IPS DF 6.9 (cell line): ENCODE measurements around the gene LARGE1.

ENCODE experiments used
- DNase-seq: peaks from one replicate; pipeline ENCODE4 v3.0.0-alpha.2; 2013; ENCODE audit warnings: low read depth, low spot score
- H3K27ac ChIP-seq: one replicate; pipeline ENCODE4 v1.5.1; 2013; ENCODE audit warnings: low read length, control low read depth
- H3K27me3 ChIP-seq: 2 replicates; pipeline ENCODE4 v1.6.1; 2013; ENCODE audit warnings: mild to moderate bottlenecking, low read length; ENCODE audit not compliant: control insufficient read depth, insufficient read depth
- H3K36me3 ChIP-seq: 2 replicates; pipeline ENCODE4 v1.6.1; 2013; ENCODE audit warnings: low read length; ENCODE audit not compliant: control insufficient read depth, insufficient read depth
- H3K4me1 ChIP-seq: 2 replicates; pipeline ENCODE4 v1.6.1; 2013; ENCODE audit warnings: low read length; ENCODE audit not compliant: control insufficient read depth, insufficient read depth
- H3K4me3 ChIP-seq: 2 replicates; pipeline ENCODE4 v1.5.1; 2013; ENCODE audit warnings: mild to moderate bottlenecking, low read length
- H3K9me3 ChIP-seq: 2 replicates; pipeline ENCODE4 v1.6.1; 2013; ENCODE audit warnings: low read length, inconsistent platforms; ENCODE audit not compliant: control insufficient read depth, insufficient read depth
- WGBS: extraction: QIAGEN DNeasy Blood & Tissue Kit; methylation state at CpG from one replicate; pipeline ENCODE4 v1.1.7; 2013; ENCODE audit warnings: mixed read lengths, missing lambda C conversion rate; ENCODE audit not compliant: insufficient read length, insufficient coverage; 5-methylcytosine and 5-hydroxymethylcytosine counted together

LARGE1 gene

GRCh38 chr22:33888821-33889220 lies 31.5 kb downstream of the LARGE1 start:
- Histone ChIP-seq H3K4me1 (peaks cover 11% of the 10 kb centered on the region), H3K36me3 (no peaks in the 10 kb centered on the region), H3K27me3 (no peaks in the 10 kb centered on the region), H3K4me3 (no peak overlapping the region), H3K9me3 (no peaks in the 10 kb centered on the region), H3K27ac (no peak overlapping the region)
- no peak for DNase-seq
- WGBS: no CpG with 5 or more reads among the region's 4 CpGs

GRCh38 chr22:33887173-33887572 lies 33.1 kb downstream of the LARGE1 start:
- Histone ChIP-seq H3K27me3 (no peaks in the 10 kb centered on the region), H3K36me3 (no peaks in the 10 kb centered on the region), H3K4me3 (no peak overlapping the region), H3K9me3 (no peaks in the 10 kb centered on the region), H3K4me1 (peaks cover 11% of the 10 kb centered on the region; the same call in 1 of the 2 replicates), H3K27ac (no peak overlapping the region)
- no peak for DNase-seq
- no CpG with 5 or more reads among the region's 13 CpGs for WGBS

DNA sequence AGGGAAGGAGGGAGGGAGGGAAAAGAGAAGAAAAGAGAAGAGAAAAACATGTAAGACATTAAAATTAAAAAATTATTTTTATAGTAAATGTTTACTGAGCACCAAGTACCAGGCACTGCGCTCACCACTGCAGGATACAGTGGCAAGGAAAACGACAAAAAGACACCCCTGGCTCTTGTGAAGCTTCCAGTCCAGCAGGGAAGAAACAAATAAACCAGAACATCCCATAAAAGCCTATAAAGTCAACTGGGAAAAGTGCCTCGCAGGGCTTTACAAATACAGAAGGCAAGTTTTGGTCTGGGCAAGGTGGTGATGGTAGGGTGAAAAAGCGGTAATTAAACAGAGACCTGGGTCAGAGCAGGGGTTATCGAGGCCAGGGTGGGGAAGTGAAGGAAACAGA lies 33.6 kb downstream of the LARGE1 start:
- Histone ChIP-seq H3K4me1 (peaks cover 11% of the 10 kb centered on the region; the same call in 1 of the 2 replicates), H3K36me3 (no peaks in the 10 kb centered on the region), H3K9me3 (no peaks in the 10 kb centered on the region), H3K27me3 (no peaks in the 10 kb centered on the region), H3K4me3 (no peak overlapping the region), H3K27ac (no peak overlapping the region)
- DNase-seq: no peak
- no CpG with 5 or more reads among the region's 5 CpGs for WGBS

DNA sequence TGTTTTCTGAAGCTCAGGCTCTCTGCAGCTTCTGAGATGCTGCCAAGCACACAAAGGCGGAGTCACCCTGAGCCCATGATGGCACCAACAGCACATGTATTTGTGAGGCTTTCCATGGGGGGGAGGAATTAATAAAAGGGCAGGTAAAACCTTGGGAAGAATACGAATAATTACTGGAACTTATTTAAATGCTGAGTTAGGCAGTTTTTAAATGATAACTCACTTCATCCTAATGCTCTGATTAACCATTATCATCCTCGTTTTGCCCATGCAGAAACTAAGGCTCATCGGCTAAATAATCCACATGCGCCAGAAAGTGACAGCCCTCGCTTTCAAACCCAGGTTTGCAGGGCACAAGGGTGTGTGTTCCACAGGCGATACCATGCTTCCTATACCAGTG lies 35.4 kb downstream of the LARGE1 start:
- Histone ChIP-seq H3K36me3 (no peaks in the 10 kb centered on the region), H3K27me3 (no peaks in the 10 kb centered on the region), H3K4me1 (peaks cover 8% of the 10 kb centered on the region; the same call in 1 of the 2 replicates), H3K9me3 (no peaks in the 10 kb centered on the region), H3K27ac (no peak overlapping the region), H3K4me3 (no peak overlapping the region)
- no CpG with 5 or more reads among the region's 7 CpGs for WGBS
- DNase-seq: no peak

- H3K4me1 ChIP-seq: peaks cover 6% of the 10 kb centered on the region; the same call in 1 of the 2 replicates
- no peaks in the 10 kb centered on the region for H3K9me3 ChIP-seq
- no peak overlapping the region for H3K4me3 ChIP-seq
- H3K27ac ChIP-seq: no peak overlapping the region
- no peaks in the 10 kb centered on the region for H3K27me3 ChIP-seq
- DNase-seq: no peak
- no peaks in the 10 kb centered on the region for H3K36me3 ChIP-seq
- WGBS: no CpG with 5 or more reads among the region's 19 CpGs
Measured at GRCh38 chr22:33883961-33884808, 36.1 kb downstream of the LARGE1 start.

GRCh38 chr22:33883561-33883960 lies 36.7 kb downstream of the LARGE1 start:
- Histone ChIP-seq H3K4me1 (peaks cover 6% of the 10 kb centered on the region; the same call in 1 of the 2 replicates), H3K27me3 (no peaks in the 10 kb centered on the region), H3K4me3 (no peak overlapping the region), H3K27ac (no peak overlapping the region), H3K36me3 (no peaks in the 10 kb centered on the region), H3K9me3 (no peaks in the 10 kb centered on the region)
- DNase-seq: no peak
- WGBS: 100% methylated on average over 2 of the region's 6 CpGs

DNA sequence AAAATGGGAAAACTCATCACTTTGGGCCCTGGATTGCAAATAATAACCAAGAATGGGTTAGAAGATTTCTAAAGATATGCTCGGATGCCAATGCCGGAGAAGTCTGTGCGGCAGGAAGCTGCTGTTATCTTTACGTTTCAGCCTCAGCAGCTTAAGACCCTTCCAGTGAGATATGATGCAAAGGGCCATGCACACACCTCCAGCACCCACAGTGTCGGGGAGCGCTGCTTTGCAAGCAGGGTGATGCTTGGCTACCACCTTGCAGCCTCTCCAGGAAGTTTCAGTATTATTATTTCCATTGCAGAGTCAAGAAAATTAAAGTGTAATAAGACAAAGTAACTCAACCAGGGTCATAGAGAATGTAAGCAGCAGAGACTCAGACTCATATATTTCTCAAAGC lies 37.3 kb downstream of the LARGE1 start:
- no peak overlapping the region for H3K27ac ChIP-seq
- H3K4me1 ChIP-seq: peaks cover 6% of the 10 kb centered on the region; the same call in 1 of the 2 replicates
- H3K9me3 ChIP-seq: no peaks in the 10 kb centered on the region
- H3K27me3 ChIP-seq: no peaks in the 10 kb centered on the region
- DNase-seq: no peak
- no peaks in the 10 kb centered on the region for H3K36me3 ChIP-seq
- no CpG with 5 or more reads among the region's 6 CpGs for WGBS
- no peak overlapping the region for H3K4me3 ChIP-seq

GRCh38 chr22:33880986-33881385 lies 39.3 kb downstream of the LARGE1 start:
- no peaks in the 10 kb centered on the region for H3K36me3 ChIP-seq
- no CpG with 5 or more reads among the region's 11 CpGs for WGBS
- no peak overlapping the region for H3K4me3 ChIP-seq
- H3K4me1 ChIP-seq: peaks cover 4% of the 10 kb centered on the region; the same call in 1 of the 2 replicates
- no peaks in the 10 kb centered on the region for H3K9me3 ChIP-seq
- H3K27ac ChIP-seq: no peak overlapping the region
- no peak for DNase-seq
- no peaks in the 10 kb centered on the region for H3K27me3 ChIP-seq

- no peak for DNase-seq
- no peak overlapping the region for H3K4me3 ChIP-seq
- WGBS: no CpG with 5 or more reads among the region's 4 CpGs
- H3K27me3 ChIP-seq: no peaks in the 10 kb centered on the region
- H3K36me3 ChIP-seq: no peaks in the 10 kb centered on the region
- no peaks in the 10 kb centered on the region for H3K9me3 ChIP-seq
- peaks cover 11% of the 10 kb centered on the region for H3K4me1 ChIP-seq
- H3K27ac ChIP-seq: no peak overlapping the region
Measured at GRCh38 chr22:33879796-33880195, 40.5 kb downstream of the LARGE1 start.

- Histone ChIP-seq H3K36me3 (no peaks in the 10 kb centered on the region), H3K4me1 (peaks cover 16% of the 10 kb centered on the region), H3K27me3 (no peaks in the 10 kb centered on the region), H3K9me3 (no peaks in the 10 kb centered on the region), H3K27ac (no peak overlapping the region), H3K4me3 (no peak overlapping the region)
- DNase-seq: no peak
- WGBS: no CpG with 5 or more reads among the region's 6 CpGs
Measured at GRCh38 chr22:33875316-33875715, 45.0 kb downstream of the LARGE1 start.

GRCh38 chr22:33874206-33874605 lies 46.1 kb downstream of the LARGE1 start:
- no peak overlapping the region for H3K27ac ChIP-seq
- WGBS: no CpG with 5 or more reads among the region's 7 CpGs
- no peak for DNase-seq

More at GRCh38 chr22:33874206-33874605, 46.1 kb downstream of the LARGE1 start:
- no peak overlapping the region for H3K4me3 ChIP-seq
- no peaks in the 10 kb centered on the region for H3K36me3 ChIP-seq
- no peaks in the 10 kb centered on the region for H3K9me3 ChIP-seq
- H3K27me3 ChIP-seq: no peaks in the 10 kb centered on the region
- peaks cover 16% of the 10 kb centered on the region for H3K4me1 ChIP-seq
